Head of caudate nucleus (tissue), 42 donors: Measurements from ENCODE around the gene CST9L.

Experiments used
- DNase-seq, 42 donors: peaks; one replicate each; pipeline versions ENCODE4 v3.0.0 to v3.0.0-alpha.2; 2020 to 2021; ENCODE audit warnings: mixed read lengths in 7 of 42
- intact Hi-C: fragments of 100-400 bp; cut with DNase I; formaldehyde crosslinking; loops from one replicate; pipeline ENCODE4 v1.15.0; 2022

Gene CST9L

GRCh38 chr20:23524146-23524545, 44.1 kb downstream of the CST9L start:
- intact Hi-C loops, result no loop called here

GRCh38 chr20:23520185-23520584, 48.1 kb downstream of the CST9L start:
- intact Hi-C loops, result no loop called here
- DNase-seq, result no peak

More at GRCh38 chr20:23524146-23524545, 44.1 kb downstream of the CST9L start:
- DNase-seq, result peak in 1 of 42 donors; percentile 24

- intact Hi-C loops, result no loop called here
- no peak for DNase-seq
These were observed 48.7 kb downstream of the CST9L start for GRCh38 chr20:23519556-23519955.

GRCh38 chr20:23517719-23518118, 50.6 kb downstream of the CST9L start:
- DNase-seq, result no peak
- intact Hi-C loops, result no loop called here

- intact Hi-C loops, result no loop called here
- no peak for DNase-seq
These were observed 52.9 kb downstream of the CST9L start for GRCh38 chr20:23515250-23515939.

GRCh38 chr20:23514848-23515247, 53.4 kb downstream of the CST9L start:
- intact Hi-C loops, result no loop called here
- DNase-seq, result no peak
